Transverse colon (tissue), 4 donors: ENCODE results near the gene MEP1A. TPM values are rescaled to one million over a fixed set of nuclear protein-coding genes. Genes with fewer than 3 reads are reported as not detected.

Experiments
- DNase-seq: peaks from one replicate; pipeline ENCODE4 v3.0.0-alpha.2; 2019
- H3K27ac ChIP-seq, 4 donors: fragments of 200-600 bp; sonication (generic); 2 replicates each; pipeline ENCODE4 v1.5.1; 2016 to 2018; ENCODE audit warnings: inconsistent platforms in 4 of 4
- H3K27me3 ChIP-seq: fragments of 200-600 bp; sonication (generic); 2 replicates; pipeline ENCODE4 v1.5.1; 2017; ENCODE audit warnings: inconsistent platforms
- H3K36me3 ChIP-seq, 4 donors: fragments of 200-600 bp; sonication (generic); 2 replicates each; pipeline ENCODE4 v1.5.1; 2017 to 2019; ENCODE audit warnings: inconsistent platforms in 4 of 4
- H3K4me1 ChIP-seq, 4 donors: fragments of 200-600 bp; sonication (generic); 2 replicates each; pipeline ENCODE4 v1.5.1; 2017 to 2020; ENCODE audit warnings: inconsistent platforms in 4 of 4
- H3K4me3 ChIP-seq, 4 donors: fragments of 200-600 bp; sonication (generic); 1 replicate in 1 of 4; 2 replicates in 3 of 4; pipeline versions ENCODE4 v1.5.1 to v1.6.1; 2017 to 2019; ENCODE audit warnings: inconsistent platforms in 4 of 4
- H3K9me3 ChIP-seq, 2 donors: fragments of 200-600 bp; sonication (generic); 2 replicates each; pipeline ENCODE4 v1.5.1; 2017 to 2019; ENCODE audit warnings: inconsistent platforms in 2 of 2
- EP300 ChIP-seq: sonication (generic); formaldehyde crosslinking; IDR thresholded peaks from one replicate; pipeline ENCODE4 v1.6.1; 2017; ENCODE audit warnings: antibody characterized with exemption, low read depth
- POLR2A ChIP-seq: fragments of 450-650 bp; IDR thresholded peaks from one replicate; pipeline ENCODE4 v1.6.1; 2016; ENCODE audit warnings: antibody characterized with exemption, mild to moderate bottlenecking, moderate library complexity
- POLR2AphosphoS5 ChIP-seq, 3 donors: sonication (generic); formaldehyde crosslinking; IDR thresholded peaks; one replicate each; pipeline ENCODE4 v1.6.1; 2016; ENCODE audit warnings: antibody characterized with exemption in 3 of 3
- WGBS, 2 donors: methylation state at CpG; one replicate each; pipeline ENCODE4 v1.1.5; 2018; ENCODE audit warnings: low coverage in 1 of 2; 5-methylcytosine and 5-hydroxymethylcytosine counted together
- in situ Hi-C, 4 donors: fragments of 200-750 bp; cut with MboI; loops; one replicate each; pipeline versions ENCODE4 v1.15.0 to v1.15.1; 2017; ENCODE audit warnings: low sequenced_read_pairs in 3 of 4, low pct_ligation_motif_present in 1 of 4, low pct_unique_long_range_greater_than_20kb in 1 of 4
- intact Hi-C: fragments of 100-400 bp; cut with DNase I; formaldehyde crosslinking; loops from one replicate; pipeline ENCODE4 v1.15.1; 2023; ENCODE audit warnings: low total_unique reads
- total RNA-seq, 4 donors: library from RNA; depleted of rRNA; stranded (reverse); fragments of >200 nt; gene quantifications; one replicate each; pipeline ENCODE4 v1.1.0, GENCODE V29; 2016
- TF ChIP-seq, protein P1 (sequence below), 5 experiments: fragments of 200-600 bp in 3 of 5; fragments of 450-650 bp in 2 of 5; sonication (generic) in 3 of 5; IDR thresholded peaks; 1 replicate in 2 of 5; 2 replicates in 3 of 5; pipeline ENCODE4 v1.5.1; 2016 to 2017; ENCODE audit warnings: antibody characterized with exemption in 5 of 5, inconsistent platforms in 3 of 5, mild to moderate bottlenecking in 2 of 5, moderate library complexity in 1 of 5

Gene MEP1A
- total RNA-seq, 4 donors from 2014 or later: 31.2 to 601 (median 223) TPM

DNA sequence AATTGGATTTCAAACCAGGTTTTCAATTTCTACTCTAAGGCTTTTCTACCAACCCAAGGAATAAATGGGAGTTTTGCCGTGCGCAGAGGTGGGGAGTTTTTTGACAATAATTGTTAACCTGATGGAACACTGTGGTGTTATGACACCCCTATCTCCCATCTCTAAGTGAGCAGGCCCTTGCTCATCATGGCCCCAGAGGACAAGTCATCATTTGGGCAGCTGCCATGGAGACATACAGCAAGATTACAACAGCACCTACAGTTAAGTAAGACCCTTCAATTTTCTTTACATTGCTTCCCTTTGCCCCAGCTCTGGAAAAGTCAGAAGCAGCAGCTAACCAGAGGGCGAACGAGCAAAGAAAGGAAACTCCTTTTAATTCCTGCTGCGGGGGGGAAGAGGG is 74.2 kb downstream of the MEP1A start:
- no peaks in the 10 kb centered on the region for H3K36me3 ChIP-seq
- H3K27ac ChIP-seq: no peak overlapping the region
- H3K27me3 ChIP-seq: no peaks in the 10 kb centered on the region
- H3K4me1 ChIP-seq: no peaks in the 10 kb centered on the region
- in situ Hi-C loops: no loop called here
- H3K4me3 ChIP-seq: no peak overlapping the region
- 73 to 76% methylated on average over 5 of the region's 5 CpGs for WGBS, 2 donors
- intact Hi-C loops: no loop called here
- no peaks in the 10 kb centered on the region for H3K9me3 ChIP-seq
- DNase-seq: no peak
- TF ChIP-seq, protein P1, sequence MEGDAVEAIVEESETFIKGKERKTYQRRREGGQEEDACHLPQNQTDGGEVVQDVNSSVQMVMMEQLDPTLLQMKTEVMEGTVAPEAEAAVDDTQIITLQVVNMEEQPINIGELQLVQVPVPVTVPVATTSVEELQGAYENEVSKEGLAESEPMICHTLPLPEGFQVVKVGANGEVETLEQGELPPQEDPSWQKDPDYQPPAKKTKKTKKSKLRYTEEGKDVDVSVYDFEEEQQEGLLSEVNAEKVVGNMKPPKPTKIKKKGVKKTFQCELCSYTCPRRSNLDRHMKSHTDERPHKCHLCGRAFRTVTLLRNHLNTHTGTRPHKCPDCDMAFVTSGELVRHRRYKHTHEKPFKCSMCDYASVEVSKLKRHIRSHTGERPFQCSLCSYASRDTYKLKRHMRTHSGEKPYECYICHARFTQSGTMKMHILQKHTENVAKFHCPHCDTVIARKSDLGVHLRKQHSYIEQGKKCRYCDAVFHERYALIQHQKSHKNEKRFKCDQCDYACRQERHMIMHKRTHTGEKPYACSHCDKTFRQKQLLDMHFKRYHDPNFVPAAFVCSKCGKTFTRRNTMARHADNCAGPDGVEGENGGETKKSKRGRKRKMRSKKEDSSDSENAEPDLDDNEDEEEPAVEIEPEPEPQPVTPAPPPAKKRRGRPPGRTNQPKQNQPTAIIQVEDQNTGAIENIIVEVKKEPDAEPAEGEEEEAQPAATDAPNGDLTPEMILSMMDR (IDR thresholded peaks at IDR 0.05): no peak
- no peak for TF ChIP-seq EP300

DNA sequence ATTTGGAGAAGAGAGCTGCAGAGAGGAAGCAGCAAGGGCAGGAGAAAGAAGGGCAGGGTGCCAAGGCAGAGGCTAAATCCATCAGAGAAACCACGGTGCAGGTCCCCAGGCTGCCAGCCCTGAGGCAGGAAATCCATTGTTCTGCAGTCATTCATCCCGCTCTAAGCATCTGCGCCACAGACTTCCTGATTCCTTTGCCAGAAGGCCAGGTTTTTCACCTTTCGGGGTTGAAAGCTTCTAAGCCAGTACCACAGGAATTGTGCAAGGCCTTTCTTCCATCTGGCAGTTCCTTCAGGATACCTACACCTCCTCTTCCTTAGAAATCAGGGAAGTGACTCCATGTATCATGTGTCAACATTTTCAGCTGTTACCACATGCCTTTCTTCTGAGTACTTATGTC is 82.9 kb downstream of the MEP1A start:
- DNase-seq: no peak
- 30 to 60% methylated on average over 1 to 4 of the region's 4 CpGs for WGBS, 2 donors
- H3K9me3 ChIP-seq: no peaks in the 10 kb centered on the region
- intact Hi-C loops: no loop called here
- H3K4me1 ChIP-seq: no peaks in the 10 kb centered on the region
- in situ Hi-C loops: no loop called here
- H3K4me3 ChIP-seq: no peak overlapping the region
- H3K27me3 ChIP-seq: no peaks in the 10 kb centered on the region
- TF ChIP-seq POLR2AphosphoS5 (IDR thresholded peaks at IDR 0.05): no peak
- TF ChIP-seq, protein P1 (IDR thresholded peaks at IDR 0.05): no peak
- H3K27ac ChIP-seq: no peak overlapping the region
- no peaks in the 10 kb centered on the region for H3K36me3 ChIP-seq

DNA sequence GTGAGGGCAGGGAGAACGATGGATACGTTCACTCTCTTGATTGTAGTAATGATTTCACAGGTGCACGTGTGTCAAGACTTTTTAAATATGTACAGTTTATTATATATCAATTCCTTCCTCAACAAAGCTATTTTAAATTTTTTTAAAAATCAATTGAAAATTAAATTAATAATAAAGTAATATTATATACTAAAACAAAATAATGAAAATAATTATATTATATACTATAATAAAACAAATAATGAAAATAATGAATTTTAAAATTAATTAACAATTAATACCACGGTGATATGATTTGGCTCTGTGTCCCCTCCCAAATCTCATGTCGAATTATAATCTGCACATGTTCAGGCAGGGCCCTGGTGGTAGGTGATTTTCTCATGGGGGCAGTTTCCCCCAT is 85.8 kb downstream of the MEP1A start:
- in situ Hi-C loops: no loop called here
- 85 to 86% methylated on average over 5 of the region's 5 CpGs for WGBS, 2 donors
- no peak overlapping the region for H3K4me3 ChIP-seq

DNA sequence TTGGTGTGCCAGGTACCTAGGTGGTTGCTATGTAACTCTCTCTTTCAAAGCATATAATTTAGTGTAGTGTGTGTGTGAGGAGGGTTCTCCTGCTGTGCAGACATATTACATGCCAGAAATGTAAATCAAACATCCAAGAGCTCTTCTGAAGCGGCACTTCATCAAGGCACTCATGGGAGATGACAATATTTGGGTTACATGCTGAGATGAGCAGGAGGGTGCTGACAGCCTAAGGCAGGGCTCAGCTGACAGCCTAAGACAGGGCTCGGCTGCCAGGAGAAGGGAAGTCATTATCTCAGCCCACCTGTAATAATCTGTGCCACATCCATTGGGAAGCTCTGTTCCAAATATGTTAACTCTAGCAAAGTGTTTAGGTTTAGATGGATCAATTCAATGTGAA is 89.5 kb downstream of the MEP1A start:
- Histone ChIP-seq H3K27ac (no peak overlapping the region), H3K9me3 (no peaks in the 10 kb centered on the region), H3K27me3 (no peaks in the 10 kb centered on the region), H3K4me1 (no peaks in the 10 kb centered on the region), H3K4me3 (no peak overlapping the region), H3K36me3 (no peaks in the 10 kb centered on the region)
- in situ Hi-C loops (no loop called here), intact Hi-C loops (no loop called here)
- no peak for DNase-seq
- TF ChIP-seq POLR2AphosphoS5 (IDR thresholded peaks at IDR 0.05) (no peak), EP300 (no peak), POLR2A (no peak)
- TF ChIP-seq, protein P1 (IDR thresholded peaks at IDR 0.05): no peak
- WGBS, 2 donors: 87% methylated on average over 2 of the region's 2 CpGs; no CpG with 5 or more reads in 1 of the 2 donors

More for the DNA sequence above, 85.8 kb downstream of the MEP1A start:
- H3K27me3 ChIP-seq: no peaks in the 10 kb centered on the region
- H3K4me1 ChIP-seq: no peaks in the 10 kb centered on the region
- no peak overlapping the region for H3K27ac ChIP-seq
- DNase-seq: no peak
- intact Hi-C loops: no loop called here
- no peaks in the 10 kb centered on the region for H3K36me3 ChIP-seq
- TF ChIP-seq POLR2AphosphoS5 (IDR thresholded peaks at IDR 0.05) (no peak), POLR2A (no peak), EP300 (no peak)
- TF ChIP-seq, protein P1 (IDR thresholded peaks at IDR 0.05): no peak
- no peaks in the 10 kb centered on the region for H3K9me3 ChIP-seq
